ENCODE data around the gene TEX44.
A peak's percentile ranks its signal among the peaks of the same experiment; 100 is the strongest.
"Not testable (repeated sequence)": the region's sequence is repeated elsewhere in the genome, so short reads cannot be mapped to it uniquely, and the experiment has no call there.

The TEX44 gene

DNA sequence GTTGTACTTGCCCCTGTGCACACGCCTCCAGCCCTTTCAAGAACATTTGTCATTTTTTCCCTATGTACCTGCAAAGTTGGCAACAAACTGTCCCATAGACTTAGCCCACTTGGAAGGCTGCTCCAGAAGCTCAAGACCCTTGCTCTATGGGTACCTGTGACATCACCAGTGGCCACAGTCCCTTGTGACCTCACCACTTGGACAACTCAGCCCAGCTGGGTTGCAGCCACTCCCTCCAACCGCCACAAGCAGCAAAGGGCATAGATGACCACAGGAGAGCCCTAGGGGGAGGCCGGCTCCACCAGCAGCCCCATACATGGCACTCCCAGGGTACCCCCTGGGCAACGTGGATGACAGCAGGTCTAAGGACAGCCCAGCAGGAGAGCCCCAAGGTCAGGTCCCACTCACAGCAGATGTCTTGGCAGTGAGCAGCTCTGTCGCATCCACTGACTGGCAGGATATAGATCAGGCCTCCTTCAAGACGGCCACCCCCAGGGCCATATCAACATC is at the start of gene TEX44:
Gene TEX44, plus strand, starts transcription at position 229 of the 510 bp plus-strand sequence. Its CDS starts 88 bp downstream, at position 317.
- DNase-seq, result no peak

- DNase-seq, result no peak
Measured at GRCh38 chr2:231545105-231545902, 47.4 kb upstream of the TEX44 start.

DNA sequence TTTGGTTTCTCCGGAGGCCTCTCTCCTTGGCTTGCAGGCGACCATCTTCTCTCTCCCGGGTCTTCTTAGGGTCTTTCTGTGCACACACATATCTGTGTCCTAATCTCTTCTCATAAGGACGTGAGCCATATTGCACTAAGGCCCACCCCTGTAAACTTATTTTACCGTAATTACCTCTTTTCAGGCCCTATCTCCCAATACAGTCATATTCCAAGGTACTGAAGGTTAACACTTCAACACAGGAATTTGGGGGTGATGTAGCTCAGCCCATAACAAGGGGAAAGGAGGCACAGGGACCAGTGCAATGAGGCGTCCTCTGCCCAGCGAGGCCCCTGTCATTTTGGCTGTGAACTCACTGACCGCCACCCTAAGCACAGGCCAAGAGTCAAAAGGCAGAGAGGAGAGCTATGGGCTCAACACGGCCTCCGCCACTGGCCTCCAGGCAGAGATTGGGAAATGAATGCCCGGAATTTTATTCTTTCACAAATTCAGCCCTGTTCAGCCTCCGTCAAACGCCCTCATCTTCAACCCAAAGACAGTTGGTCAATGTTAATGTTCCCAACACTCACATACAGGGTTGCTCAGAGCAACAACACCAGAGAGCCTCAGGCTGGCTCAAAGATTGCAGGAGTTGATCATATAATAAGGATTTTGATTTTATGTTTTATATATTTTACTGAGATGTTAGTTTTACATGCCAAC is 46.5 kb upstream of the TEX44 start:
- DNase-seq, result no peak

GRCh38 chr2:231547315-231548110 is 45.2 kb upstream of the TEX44 start:
- no peak for DNase-seq

- DNase-seq, result no peak
Measured at GRCh38 chr2:231548752-231549151, 43.9 kb upstream of the TEX44 start.

GRCh38 chr2:231549446-231550239 is 43.0 kb upstream of the TEX44 start:
- DNase-seq, result no peak

DNA sequence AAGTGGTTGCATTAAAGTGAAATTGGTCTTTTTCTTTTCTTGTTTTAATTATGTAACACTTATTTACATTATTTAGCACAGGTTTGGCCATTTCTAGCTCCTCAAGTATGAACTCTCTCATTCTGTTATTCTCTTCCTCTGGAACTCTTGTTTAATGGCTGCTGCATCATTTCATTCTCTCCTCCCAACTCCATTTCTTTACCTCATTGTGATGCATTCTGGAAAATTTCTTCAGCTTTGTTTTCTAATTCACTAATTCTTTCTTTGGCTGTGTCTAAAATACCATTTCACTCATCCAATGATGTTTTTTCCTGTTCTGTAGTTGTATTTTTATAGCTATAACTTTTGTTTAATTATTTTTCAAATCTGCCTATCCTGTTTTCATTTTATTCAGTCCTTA is 39.9 kb upstream of the TEX44 start:
- DNase-seq, result no peak

DNA sequence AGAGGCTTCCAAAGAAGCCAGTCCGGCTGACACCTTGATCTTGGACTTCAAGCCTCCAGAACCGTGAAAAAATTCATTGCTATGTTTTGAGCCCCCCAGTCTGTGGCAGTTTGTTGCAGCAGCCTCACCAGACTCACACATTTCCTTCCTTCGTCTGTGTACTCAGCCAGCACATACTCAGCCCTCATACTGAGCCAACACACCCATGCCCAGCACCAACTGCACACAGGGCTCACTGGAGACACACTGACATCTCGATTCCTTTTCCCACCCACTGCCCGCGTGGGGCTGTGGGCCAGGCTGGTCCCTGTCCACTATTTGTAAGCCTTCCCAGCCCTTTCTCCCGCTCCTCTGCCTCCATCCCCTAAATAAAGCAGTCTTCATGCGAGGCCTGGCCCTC is 38.3 kb upstream of the TEX44 start:
- no peak for DNase-seq

- DNase-seq, result no peak
Measured at GRCh38 chr2:231554748-231555545, 37.7 kb upstream of the TEX44 start.

- not testable (repeated sequence) for DNase-seq
Measured at GRCh38 chr2:231556496-231556895, 36.2 kb upstream of the TEX44 start.

DNA sequence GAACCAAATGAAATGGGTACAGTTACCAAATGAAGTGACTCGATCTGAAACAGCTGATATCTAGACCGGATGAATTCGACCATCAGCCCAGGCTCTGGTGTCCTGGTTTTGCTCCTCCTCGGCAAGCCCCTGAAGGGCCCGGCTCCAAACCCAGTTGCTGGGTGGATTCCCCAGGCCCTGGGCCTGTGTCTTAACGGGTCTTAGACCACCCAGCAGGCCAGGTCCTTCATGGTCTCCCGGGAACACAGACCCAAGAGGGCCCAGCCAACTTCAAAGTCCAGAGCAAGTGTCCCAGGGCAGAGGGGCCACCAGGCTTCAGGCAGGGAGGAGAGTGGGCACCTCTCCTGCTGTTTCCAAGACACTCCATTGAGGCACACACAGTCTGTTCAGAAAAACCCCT is 35.7 kb upstream of the TEX44 start:
- no peak for DNase-seq

DNA sequence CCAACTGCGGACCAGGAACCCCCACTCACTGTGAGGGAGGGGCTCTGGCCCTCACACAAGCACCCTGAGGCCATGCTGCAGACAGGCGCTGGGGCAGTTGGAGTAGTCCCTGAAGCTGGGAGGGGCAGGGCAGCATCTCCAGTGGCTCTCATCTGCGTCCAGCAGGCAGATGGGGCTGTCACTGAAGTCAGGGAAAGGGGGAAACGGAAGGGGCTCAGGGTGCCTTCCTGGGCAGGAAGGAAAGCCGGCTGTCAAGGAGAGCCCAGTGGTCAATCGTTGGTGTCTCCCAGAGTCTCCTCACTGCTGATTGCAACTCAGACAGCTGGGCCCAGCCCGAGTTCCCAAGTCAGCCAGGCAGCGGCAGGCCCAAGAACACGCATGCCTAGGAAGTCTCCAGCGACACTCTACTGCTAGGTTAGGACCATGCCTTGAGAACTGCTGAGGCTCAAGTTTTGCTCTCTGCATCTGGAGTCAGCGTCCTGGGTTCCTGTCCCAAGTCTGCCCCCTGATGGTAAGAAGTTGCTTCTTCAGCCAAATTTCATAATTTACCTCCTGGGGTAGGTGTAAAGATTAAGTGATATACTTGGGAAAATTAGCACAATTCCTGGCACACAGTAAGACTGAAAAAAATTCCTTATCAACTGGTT is 35.0 kb upstream of the TEX44 start:
- DNase-seq, result peak; percentile 92

- DNase-seq, result peak; percentile 93
Measured at GRCh38 chr2:231563378-231563961, 29.2 kb upstream of the TEX44 start.

DNA sequence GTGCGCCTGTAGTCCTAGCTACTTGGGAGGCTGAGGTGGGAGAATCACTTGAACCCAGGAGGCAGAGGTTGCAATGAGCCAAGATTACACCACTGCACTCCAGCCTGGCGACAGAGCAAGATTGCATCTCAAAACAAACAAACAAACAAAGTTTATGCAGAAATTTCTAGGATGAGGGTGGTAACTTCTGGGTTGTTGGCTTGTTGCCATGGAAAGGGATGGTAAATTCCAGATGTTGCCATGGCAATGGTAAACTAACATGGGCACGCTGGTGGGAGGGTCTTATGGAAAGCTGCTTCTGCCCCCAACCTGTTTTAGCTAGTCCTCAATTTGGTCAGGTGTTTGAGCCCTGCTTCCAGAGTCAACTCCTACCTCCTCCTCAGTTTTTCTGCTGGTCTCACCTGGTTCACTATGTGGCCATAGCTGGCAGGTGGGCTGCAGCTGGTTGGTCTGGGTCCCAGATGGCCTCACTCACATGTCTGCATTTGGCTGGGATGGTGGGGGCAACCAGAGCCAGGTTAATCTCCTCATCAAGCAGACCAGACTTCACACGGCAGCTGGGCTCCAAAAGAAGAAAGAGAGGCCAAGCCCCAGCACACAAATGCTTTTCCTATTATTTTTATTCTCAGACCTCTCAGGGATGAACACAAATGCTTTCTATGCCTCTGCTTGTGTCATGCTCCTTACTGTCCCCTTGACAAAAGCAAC is 26.6 kb upstream of the TEX44 start:
- peak; percentile 62 for DNase-seq

DNA sequence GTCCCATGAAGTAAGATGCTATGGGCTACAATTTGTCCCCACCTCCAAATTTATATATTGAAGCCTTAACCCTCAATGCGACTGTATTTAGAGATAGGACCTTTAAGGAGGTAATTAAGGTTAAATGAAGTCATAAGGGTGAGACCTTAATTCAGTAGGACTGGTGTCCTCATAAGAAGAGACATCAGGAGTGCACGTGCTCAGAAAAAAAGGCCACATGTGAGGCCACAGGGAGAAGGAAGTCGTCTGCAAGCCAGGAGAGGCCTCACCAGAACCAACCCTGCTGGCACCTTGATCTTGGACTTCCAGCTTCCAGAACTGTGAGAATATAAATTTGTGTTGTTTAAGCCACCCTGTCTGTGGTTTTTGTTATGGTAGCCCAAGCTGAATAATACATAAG is 25.5 kb upstream of the TEX44 start:
- no peak for DNase-seq

DNA sequence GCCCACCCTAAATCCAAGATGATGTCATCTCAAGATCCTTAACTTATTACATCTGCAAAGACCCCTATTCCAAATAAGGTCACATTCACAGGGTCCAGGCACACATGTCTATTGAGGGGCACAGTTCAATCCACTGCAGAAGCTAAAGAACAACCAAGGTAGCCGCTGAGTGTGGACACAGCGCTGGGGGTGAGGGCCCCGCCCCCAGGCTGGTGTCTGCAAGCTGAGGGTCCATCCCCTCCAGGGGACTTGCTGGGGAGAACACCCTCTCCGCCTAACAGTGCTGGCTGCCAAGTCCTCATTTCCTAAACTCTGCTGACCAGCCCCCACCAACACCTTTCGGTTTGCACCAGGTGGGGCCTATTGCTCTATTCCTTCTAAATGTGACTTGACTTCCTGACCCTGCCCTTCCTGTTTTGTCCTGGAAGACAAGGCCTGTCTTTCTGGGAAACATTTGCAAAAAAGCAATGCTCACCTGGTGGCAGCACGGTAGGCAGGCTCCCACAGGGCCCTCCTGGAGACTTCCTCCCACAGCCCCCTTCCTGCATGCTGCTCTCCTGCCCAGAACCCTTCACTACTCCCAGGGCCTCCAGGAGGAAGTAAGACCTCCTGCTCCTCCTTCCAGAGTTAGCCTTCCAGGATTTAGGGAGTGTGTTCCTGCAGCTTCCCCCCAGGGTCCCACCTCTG is 24.4 kb upstream of the TEX44 start:
- DNase-seq, result no peak

GRCh38 chr2:231568785-231569435 is 23.8 kb upstream of the TEX44 start:
- DNase-seq, result no peak

- DNase-seq, result not testable (repeated sequence)
Measured at GRCh38 chr2:231570915-231571314, 21.7 kb upstream of the TEX44 start.

Data from NCI-H82 (cell line).